ENCODE results near the gene PIGC.

PIGC gene

DNA sequence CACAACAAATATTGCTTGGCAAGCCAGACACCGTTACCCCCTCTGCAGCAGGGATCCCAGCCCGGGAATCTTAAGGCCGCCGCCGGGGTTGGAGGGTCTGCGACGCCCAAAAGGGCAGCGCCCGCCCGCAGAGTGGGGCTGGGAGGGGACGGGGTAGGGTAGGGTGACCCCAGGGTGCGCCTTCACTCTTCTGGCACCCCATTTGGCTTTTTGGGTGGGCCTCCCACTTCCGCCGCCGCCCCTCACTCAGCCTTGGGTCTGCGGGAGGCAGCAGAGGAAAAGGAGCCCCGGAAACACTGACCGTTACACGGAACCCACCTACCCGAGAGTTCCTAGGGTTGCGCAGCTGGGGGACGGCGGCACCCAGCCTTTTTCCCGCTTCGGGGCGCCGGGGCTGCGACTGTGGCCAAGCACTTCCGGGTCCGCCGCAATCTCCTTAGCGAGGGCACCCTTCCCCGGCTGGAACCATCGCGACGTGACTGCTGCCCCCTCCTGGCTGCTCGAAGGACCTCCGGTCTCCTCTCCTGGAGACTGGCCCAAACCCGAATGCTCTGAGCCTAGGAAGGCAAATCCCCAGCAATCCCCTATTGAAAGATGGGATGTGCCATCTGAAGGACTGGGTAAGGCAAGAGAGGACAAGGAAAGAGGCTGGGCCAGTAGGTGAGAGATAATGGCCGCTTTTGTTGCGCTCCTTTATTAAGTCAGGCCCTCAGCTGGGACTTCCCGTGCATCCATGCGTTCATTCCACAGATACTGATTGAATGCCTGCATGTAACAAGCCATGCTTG is at the start of gene PIGC:
Gene PIGC, minus strand, starts transcription at position 404 of the 788 bp plus-strand sequence. CDS start 1,447 bp downstream, outside the sequence.
- peak; percentile 35 to 73 for DNase-seq

DNA sequence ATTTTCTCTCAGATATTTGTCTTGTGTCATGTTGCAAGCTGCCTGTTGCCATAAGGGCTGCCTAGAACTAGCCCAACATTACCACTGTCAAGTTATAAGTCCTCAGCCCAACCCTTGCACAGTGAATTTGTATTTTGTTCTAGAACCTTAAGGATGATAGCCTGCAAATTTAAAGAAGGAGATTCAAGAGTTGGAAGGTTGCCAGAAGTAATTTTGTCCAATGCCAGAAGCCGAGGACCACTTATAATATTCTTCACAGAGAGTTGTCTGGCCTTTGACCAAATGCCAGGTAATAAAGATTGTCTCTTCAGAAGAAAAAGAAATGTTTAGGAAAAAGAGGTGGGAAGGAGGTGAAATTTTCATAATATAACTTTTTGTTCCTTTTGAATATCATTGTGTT is 48.6 kb upstream of the PIGC start:
- DNase-seq, result no peak

- DNase-seq, result no peak
These were observed 46.0 kb upstream of the PIGC start for GRCh38 chr1:172489847-172490246.

GRCh38 chr1:172488393-172488792 is 44.5 kb upstream of the PIGC start:
- DNase-seq, result no peak

- no peak for DNase-seq
These were observed 43.7 kb upstream of the PIGC start for GRCh38 chr1:172487550-172487949.

- DNase-seq, result no peak
These were observed 43.1 kb upstream of the PIGC start for GRCh38 chr1:172486805-172487454.

- DNase-seq, result no peak
These were observed 41.8 kb upstream of the PIGC start for GRCh38 chr1:172485626-172486025.

DNA sequence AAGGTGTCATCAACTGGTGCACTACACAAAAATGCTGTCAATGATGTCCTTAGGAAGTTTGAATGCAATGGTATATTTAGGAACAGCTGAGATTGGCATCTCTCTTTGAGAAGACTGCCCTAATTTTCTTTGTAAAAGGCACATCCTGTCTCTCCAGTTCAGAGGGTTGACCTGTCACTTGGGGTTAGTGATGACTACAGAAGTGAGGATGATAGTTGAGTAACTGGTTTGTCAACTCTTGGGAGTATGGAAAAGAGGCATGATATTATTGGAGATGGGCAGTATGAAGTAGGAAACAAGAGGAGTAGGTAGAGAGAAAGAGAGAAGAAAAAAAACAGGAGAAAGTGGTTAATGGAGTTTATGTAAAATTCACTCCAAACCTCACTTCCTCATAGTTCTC is 40.4 kb upstream of the PIGC start:
- no peak for DNase-seq

DNA sequence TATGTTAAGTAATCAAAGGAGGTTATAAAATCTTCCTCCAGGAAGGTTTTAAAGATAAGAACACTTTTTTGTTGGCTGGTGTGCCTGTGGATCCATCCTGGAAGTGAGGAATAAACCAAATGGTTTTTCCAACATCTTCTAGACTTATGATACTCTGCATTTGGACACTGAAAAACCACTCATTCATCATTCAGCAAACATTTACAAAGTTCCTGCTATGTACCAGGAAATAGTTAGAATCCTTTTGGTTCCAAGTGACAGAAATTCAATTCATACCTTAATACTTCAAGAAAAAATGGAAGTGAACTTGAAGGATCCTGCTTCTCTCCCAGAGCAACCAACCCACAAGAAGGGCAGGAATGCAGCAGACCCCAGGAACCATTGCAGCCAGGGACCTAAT is 39.6 kb upstream of the PIGC start:
- DNase-seq, result no peak

DNA sequence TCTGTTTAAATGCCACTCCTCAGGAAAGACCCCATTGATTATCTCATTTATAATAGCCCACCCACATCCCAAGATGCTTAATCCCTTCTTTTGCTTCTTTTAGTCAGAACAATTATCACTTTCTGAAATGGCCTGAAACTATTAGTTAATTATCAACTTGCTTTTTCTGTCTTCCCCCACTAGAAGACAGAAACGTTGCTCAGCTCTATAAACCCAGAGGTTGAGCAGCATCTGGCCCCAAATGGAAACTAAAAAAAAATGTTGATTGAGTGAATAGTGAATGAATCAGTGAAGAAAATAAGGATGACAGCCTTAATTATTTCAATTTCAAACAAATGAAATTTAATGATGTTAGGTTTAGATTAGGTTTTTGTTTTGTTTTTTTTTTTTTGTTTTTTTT is 38.2 kb upstream of the PIGC start:
- no peak for DNase-seq

DNA sequence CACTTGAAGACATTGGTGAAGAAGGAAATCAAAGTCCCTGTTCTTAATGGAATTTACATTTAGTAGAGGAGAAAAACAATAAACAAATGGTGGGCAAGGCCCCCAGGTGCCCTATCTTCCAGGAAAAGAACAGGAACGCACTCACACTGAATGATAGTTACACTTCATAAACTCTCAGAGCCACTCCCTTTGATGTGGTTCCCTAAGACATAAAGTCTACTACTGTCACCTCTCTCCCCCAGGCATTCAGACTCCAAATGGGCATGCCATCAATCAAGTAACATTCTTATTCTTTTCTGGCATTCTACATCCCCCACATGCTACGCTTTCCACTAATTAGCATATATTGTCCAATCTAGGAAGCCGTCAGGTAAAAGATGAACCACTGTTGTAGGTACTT is 36.6 kb upstream of the PIGC start:
- no peak for DNase-seq

DNA sequence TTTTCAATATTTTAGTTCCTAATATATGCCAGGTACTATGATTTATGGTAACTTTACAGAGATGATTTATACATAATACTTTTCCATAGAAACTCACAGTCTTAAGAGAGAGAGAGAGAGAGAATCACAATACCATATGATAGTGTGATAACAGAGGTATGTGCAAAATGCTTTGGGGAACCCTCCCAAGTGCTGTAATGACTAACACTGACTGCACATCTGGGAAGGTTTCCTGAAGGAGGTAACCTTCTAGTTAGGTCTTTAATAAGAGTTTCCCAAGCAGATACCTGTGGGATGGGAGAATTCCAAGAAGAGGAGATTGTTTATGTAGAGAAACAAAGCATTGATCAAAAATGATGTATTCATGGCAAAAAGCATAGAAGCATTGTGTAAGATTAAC is 34.6 kb upstream of the PIGC start:
- DNase-seq, result no peak

DNA sequence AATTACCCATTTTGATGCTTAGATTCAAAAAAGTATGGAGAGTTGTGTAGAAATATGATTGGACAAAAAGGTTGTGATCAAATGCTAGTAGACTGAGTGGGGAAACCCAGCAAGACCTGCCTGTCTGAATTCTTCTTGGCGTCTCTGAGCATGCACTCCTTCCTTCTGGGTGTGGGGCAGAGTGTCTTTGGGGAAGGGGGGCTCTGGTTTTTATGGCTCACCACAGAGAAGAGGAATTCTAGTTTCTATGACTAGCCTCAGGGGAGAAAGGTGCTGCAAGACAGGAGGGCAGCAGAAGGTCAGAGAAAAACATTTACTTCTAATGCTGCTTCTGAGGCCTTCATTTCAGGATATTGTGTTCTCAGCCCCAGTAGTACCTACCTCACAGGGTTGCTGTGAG is 33.9 kb upstream of the PIGC start:
- no peak for DNase-seq

DNA sequence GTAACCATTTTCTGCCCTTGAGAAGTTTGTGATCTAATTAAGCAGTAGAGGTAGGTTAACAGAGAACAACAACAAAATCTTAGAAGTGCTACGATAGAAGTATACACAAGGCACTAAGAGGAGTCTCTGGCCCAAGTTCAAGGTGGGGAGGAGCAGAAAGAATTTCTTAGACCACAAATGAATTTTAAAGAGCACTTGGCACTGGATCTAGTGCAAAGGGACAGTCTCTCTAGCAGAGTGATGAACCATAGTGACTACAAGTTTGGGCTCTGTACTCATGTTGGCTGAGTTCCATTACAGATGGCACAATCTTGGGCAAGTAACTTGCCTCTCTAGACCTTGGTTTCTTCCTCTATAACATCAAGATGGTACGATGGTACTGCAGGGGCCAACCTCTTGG is 33.3 kb upstream of the PIGC start:
- DNase-seq, result no peak

DNA sequence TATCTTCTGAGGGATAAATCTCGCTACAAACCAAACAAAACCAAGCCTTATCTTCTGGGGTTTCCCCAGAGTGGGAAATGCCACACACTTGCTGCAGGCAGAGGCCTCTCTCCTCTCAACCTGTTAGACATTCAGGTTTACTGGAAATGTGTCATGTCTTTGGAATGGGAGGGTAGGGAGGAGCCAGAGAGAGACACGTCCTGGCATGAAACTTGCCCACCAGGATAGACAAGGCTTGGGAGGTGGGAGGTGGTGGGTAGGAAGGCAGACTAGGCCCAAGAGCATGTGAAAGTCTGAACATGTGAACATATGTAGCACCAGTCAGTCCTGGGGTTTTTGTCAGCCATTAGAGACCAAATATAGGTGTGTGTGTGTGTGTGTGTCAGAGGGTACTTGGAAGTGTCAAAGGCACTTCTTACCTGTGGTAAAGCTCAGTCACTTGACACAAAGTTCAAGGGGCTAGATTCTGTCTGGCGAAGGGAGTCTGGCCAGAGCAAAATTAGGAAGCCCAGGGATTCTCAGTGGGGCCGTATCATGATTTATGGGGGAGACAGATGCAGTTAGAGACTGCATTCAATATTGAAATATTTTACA is 32.4 kb upstream of the PIGC start:
- no peak for DNase-seq

- no peak for DNase-seq
These were observed 30.0 kb upstream of the PIGC start for GRCh38 chr1:172473842-172474241.

DNA sequence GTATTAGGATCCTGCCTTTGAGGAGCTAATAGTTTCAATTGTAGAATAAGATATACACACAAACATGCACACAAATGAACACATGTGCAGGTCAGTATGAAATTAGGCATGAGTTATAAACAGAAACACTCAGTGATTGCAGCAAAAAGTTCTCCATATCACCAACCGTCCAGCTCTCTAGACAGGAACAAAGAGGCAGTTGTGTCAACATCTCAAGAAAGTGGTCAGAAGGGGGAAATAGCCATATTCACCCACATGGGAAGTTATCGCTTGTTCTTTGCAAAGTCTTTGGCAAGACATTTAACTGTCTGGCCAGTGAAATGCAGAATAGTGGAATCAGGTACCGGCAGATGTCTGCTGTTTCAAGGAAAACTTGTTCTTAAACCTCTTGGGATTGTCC is 29.4 kb upstream of the PIGC start:
- DNase-seq, result no peak

DNA sequence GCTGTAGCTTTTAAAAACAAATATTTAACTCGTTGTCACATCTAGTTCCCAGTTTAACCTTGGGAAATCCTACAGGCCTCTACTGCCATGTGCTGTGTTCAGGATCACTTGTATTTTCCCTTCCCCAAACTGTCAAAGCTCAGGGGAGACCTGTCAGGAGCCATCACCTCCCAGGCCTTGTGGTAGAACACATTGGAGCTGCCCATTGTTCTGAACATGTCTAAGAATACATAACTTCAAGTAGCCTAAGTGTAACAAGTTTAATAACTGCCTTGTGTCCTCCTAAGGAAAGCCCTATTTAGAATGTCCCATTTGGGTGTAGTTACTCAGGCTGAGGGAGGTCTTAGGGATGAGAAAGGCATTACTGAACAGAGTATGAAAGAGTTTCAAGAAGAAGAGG is 28.6 kb upstream of the PIGC start:
- DNase-seq, result no peak

GRCh38 chr1:172471666-172472065 is 27.8 kb upstream of the PIGC start:
- DNase-seq, result no peak

GRCh38 chr1:172470149-172470548 is 26.3 kb upstream of the PIGC start:
- no peak for DNase-seq

DNA sequence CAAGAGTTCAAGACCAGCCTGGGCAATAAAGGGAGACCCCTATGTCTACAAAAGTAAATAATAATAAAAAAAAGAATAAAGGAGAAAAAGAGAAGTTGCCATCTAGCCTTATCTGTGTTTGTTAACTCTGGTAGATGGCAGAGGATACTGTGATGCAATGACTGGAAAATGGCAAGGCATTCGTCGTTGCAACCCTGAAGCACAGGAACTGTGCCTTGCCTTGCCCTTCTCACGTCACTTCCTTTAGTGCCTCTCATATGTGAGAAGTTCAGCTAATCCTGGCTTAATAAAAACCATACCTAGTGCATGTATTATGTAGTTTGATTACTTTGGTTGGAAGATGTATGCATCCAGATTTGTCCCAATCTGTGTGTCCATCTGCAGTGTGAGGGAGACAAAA is 25.8 kb upstream of the PIGC start:
- no peak for DNase-seq

DNA sequence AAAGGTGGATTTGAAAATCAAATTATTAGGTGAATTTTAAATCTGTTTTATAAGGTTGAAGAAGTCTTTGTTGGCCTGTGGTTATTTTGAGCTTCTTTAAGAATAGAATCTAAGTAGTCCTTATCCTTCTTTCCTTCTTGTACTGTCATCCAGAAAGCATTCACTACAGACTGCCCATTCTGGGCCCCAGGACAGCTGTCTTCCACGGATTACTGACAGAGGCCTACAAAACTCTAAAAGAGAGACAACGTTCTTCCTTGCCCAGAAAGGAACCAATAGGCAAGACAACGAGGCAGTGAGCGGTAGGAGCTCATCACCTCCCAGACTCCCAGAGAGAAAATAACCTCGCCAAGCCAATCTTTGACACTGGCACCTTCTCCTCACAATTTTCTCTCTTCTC is 24.4 kb upstream of the PIGC start:
- no peak for DNase-seq

DNA sequence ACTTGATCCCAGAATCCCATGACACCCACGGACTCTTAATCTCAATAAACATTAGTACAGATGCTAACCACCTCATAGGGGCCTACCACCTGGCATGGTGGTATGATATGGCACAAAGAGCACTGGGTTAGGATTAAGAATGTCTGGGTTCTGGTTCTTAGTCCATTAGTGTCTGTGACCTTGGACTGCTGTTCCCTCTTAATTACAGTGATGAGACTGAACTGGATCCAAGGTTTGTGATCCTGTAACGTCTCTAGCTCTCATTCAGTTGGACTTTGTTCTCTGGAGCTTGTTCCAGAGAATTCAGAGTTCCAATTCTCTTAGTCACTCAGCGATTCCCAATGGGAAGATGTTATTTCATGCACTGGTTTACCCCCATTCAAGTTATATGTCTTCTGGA is 23.6 kb upstream of the PIGC start:
- no peak for DNase-seq

- DNase-seq, result no peak
These were observed 23.0 kb upstream of the PIGC start for GRCh38 chr1:172466795-172467407.

Measured in SW 1271 (cell line).